HCT116 (cell line): Measurements from ENCODE around the gene FCHSD2. TPM values are rescaled to one million over a fixed set of nuclear protein-coding genes. Genes with fewer than 3 reads are reported as not detected.

Experiments used
- ATAC-seq: fragments of 200-7000 bp; cut with Tn5 transposase; 2 replicates; pipeline ENCODE4 v1.9.1; 2020; ENCODE audit warnings: mild to moderate bottlenecking, moderate library complexity
- BruUV-seq: library from RNA; stranded (reverse); fragments of 400-500 nt; replicated peaks from 2 replicates; lab custom pipeline; 2021; lab: Mats Ljungman, UMichigan
- CTCF ChIA-PET: fragments of 300-600 bp; sonication (Branson Sonifier 250); formaldehyde crosslinking; loops from one replicate; lab custom pipeline; 2021; ENCODE audit warnings: antibody characterized with exemption; lab: Charles Lee
- POLR2A ChIA-PET: fragments of 300-600, 350-600 bp; sonication (Branson Sonifier 250); formaldehyde crosslinking; loops from one replicate; lab custom pipeline; 2021; ENCODE audit warnings: antibody characterized with exemption; lab: Charles Lee
- RAD21 ChIA-PET, 2 experiments: fragments of 300-600 bp; sonication (Branson Sonifier 250); formaldehyde crosslinking; loops; one replicate each; lab custom pipeline; 2023; ENCODE audit warnings: low total read pairs in 2 of 2; ENCODE audit not compliant: uncharacterized antibody in 2 of 2, unreplicated experiment in 2 of 2, low non-redundant PET in 1 of 2; lab: Charles Lee
- DNase-seq: peaks from one replicate; pipeline ENCODE4 v3.0.0-alpha.2; 2010; ENCODE audit warnings: low read depth, low spot score
- H2AFZ ChIP-seq: fragments of 200-600 bp; shearing (Covaris generic), sonication (generic); 2 replicates; pipeline ENCODE4 v1.6.1; 2017; ENCODE audit warnings: low read depth, mixed run types, mixed read lengths, antibody characterized with exemption, low read length; ENCODE audit not compliant: poor library complexity, severe bottlenecking
- H3K27ac ChIP-seq: 2 replicates; pipeline ENCODE4 v1.5.1; 2012; ENCODE audit warnings: low read depth, low read length
- H3K27me3 ChIP-seq: fragments of 200-600 bp; sonication (generic); 2 replicates; pipeline ENCODE4 v1.6.1; 2016; ENCODE audit warnings: mixed run types, low read length, mixed read lengths; ENCODE audit not compliant: insufficient read depth
- H3K36me3 ChIP-seq, 2 experiments: fragments of 200-500 bp in 1 of 2; fragments of 200-600 bp in 1 of 2; sonication (Bioruptor generic) in 1 of 2; sonication (generic) in 1 of 2; 2 replicates each; pipeline versions ENCODE4 v1.5.1 to v1.6.1; 2014 to 2016; ENCODE audit warnings: low read length in 2 of 2, inconsistent platforms in 1 of 2, mixed read lengths in 1 of 2, mixed run types in 1 of 2; ENCODE audit not compliant: insufficient read depth in 2 of 2, control insufficient read depth in 1 of 2
- H3K4me1 ChIP-seq, 2 experiments: fragments of 200-600 bp in 1 of 2; sonication (generic) in 1 of 2; 2 replicates each; pipeline versions ENCODE4 v1.5.1 to v1.6.1; 2012 to 2017; ENCODE audit warnings: low read length in 2 of 2, inconsistent platforms in 1 of 2, mild to moderate bottlenecking in 1 of 2, mixed read lengths in 1 of 2, mixed run types in 1 of 2, moderate library complexity in 1 of 2; ENCODE audit not compliant: insufficient read depth in 2 of 2, control insufficient read depth in 1 of 2
- H3K4me2 ChIP-seq: fragments of 200-600 bp; sonication (generic); 2 replicates; pipeline ENCODE4 v1.6.1; 2017; ENCODE audit warnings: mixed run types, low read length, mixed read lengths
- H3K4me3 ChIP-seq, 2 experiments: fragments of 200-600 bp in 1 of 2; sonication (generic) in 1 of 2; replicated peaks in 1 of 2; 2 replicates each; pipeline ENCODE4 v1.5.1; 2011 to 2016; ENCODE audit warnings: low read length in 2 of 2, control low read depth in 1 of 2, low read depth in 1 of 2, mild to moderate bottlenecking in 1 of 2, mixed read lengths in 1 of 2, mixed run types in 1 of 2
- H3K79me2 ChIP-seq: fragments of 200-600 bp; sonication (generic); 2 replicates; pipeline ENCODE4 v1.6.1; 2017; ENCODE audit warnings: mild to moderate bottlenecking, mixed run types, low read length, moderate library complexity, mixed read lengths; ENCODE audit not compliant: insufficient read depth
- H3K9ac ChIP-seq: fragments of 200-600 bp; sonication (generic); 2 replicates; pipeline ENCODE4 v1.6.1; 2016; ENCODE audit warnings: low read length, mixed read lengths
- H3K9me2 ChIP-seq: fragments of 200-600 bp; sonication (generic), shearing (Covaris generic); 2 replicates; pipeline ENCODE4 v1.6.1; 2017; ENCODE audit warnings: mixed run types, mild to moderate bottlenecking, moderate library complexity; ENCODE audit not compliant: insufficient read depth
- H3K9me3 ChIP-seq, 2 experiments: fragments of 200-500 bp in 1 of 2; fragments of 200-600 bp in 1 of 2; sonication (Bioruptor generic) in 1 of 2; sonication (generic) in 1 of 2; 2 replicates each; pipeline ENCODE4 v1.6.1; 2014 to 2017; ENCODE audit warnings: low read length in 2 of 2, mixed read lengths in 2 of 2, inconsistent platforms in 1 of 2, low read depth in 1 of 2, mild to moderate bottlenecking in 1 of 2, mixed run types in 1 of 2, moderate library complexity in 1 of 2; ENCODE audit not compliant: control insufficient read depth in 1 of 2, insufficient read depth in 1 of 2
- H4K20me1 ChIP-seq: fragments of 200-600 bp; sonication (generic), shearing (Covaris generic); 2 replicates; pipeline ENCODE4 v1.6.1; 2017; ENCODE audit warnings: mixed run types, mild to moderate bottlenecking, moderate library complexity; ENCODE audit not compliant: insufficient read depth
- CBX3 ChIP-seq: IDR thresholded peaks from 2 replicates; pipeline ENCODE4 v1.6.1; 2012; ENCODE audit warnings: low read depth
- CEBPB ChIP-seq: IDR thresholded peaks from 2 replicates; pipeline ENCODE4 v1.6.1; 2012; ENCODE audit warnings: low read depth
- CTCF ChIP-seq, 3 experiments: fragments of 200-600 bp in 1 of 3; sonication (generic) in 1 of 3; IDR thresholded peaks in 2 of 3; conservative IDR thresholded peaks in 1 of 3; 2 replicates each; pipeline ENCODE4 v1.5.1; 2012 to 2017; ENCODE audit warnings: low read depth in 2 of 3, low read length in 2 of 3, antibody characterized with exemption in 1 of 3, borderline replicate concordance in 1 of 3, control low read depth in 1 of 3, mild to moderate bottlenecking in 1 of 3, mixed read lengths in 1 of 3, mixed run types in 1 of 3, moderate library complexity in 1 of 3; ENCODE audit not compliant: insufficient read depth in 1 of 3
- EGR1 ChIP-seq: IDR thresholded peaks from 2 replicates; pipeline ENCODE4 v1.6.1; 2012; ENCODE audit warnings: low read depth
- EZH2 ChIP-seq: fragments of 200-600 bp; sonication (generic); IDR thresholded peaks from 2 replicates; pipeline ENCODE4 v1.6.1; 2017; ENCODE audit warnings: antibody characterized with exemption, mixed run types
- EZH2phosphoT487 ChIP-seq: fragments of 200-600 bp; IDR thresholded peaks from 2 replicates; pipeline ENCODE4 v1.6.1; 2018; ENCODE audit warnings: antibody characterized with exemption, borderline replicate concordance
- FOSL1 ChIP-seq: IDR thresholded peaks from 2 replicates; pipeline ENCODE4 v1.6.1; 2012; ENCODE audit warnings: low read depth
- JUND ChIP-seq: IDR thresholded peaks from 2 replicates; pipeline ENCODE4 v1.6.1; 2012
- SP1 ChIP-seq: IDR thresholded peaks from 2 replicates; pipeline ENCODE4 v1.6.1; 2012; ENCODE audit warnings: low read depth
- SRF ChIP-seq: IDR thresholded peaks from 2 replicates; pipeline ENCODE4 v1.6.1; 2012; ENCODE audit warnings: low read depth
- TCF7L2 ChIP-seq: IDR thresholded peaks from 2 replicates; pipeline ENCODE4 v1.7.0; 2011; ENCODE audit warnings: borderline replicate concordance, inconsistent platforms; ENCODE audit not compliant: insufficient read depth, insufficient read length; ENCODE audit errors: extremely low read depth
- YY1 ChIP-seq: IDR thresholded peaks from 2 replicates; pipeline ENCODE4 v1.6.1; 2011; ENCODE audit warnings: low read length, low read depth, moderate library complexity, mild to moderate bottlenecking; ENCODE audit not compliant: insufficient replicate concordance; ENCODE audit errors: extremely low read depth
- intact Hi-C: fragments of 100-400 bp; cut with micrococcal nuclease; formaldehyde crosslinking; loops from 2 replicates; pipeline ENCODE4 v1.10.0; 2022
- total RNA-seq: library from RNA; stranded (reverse); gene quantifications from one replicate; pipeline ENCODE4 v1.2.1, GENCODE V29; 2021; ENCODE audit not compliant: unreplicated experiment

The FCHSD2 gene
- total RNA-seq, 1 experiment from 2014 or later = 15.0 TPM

DNA sequence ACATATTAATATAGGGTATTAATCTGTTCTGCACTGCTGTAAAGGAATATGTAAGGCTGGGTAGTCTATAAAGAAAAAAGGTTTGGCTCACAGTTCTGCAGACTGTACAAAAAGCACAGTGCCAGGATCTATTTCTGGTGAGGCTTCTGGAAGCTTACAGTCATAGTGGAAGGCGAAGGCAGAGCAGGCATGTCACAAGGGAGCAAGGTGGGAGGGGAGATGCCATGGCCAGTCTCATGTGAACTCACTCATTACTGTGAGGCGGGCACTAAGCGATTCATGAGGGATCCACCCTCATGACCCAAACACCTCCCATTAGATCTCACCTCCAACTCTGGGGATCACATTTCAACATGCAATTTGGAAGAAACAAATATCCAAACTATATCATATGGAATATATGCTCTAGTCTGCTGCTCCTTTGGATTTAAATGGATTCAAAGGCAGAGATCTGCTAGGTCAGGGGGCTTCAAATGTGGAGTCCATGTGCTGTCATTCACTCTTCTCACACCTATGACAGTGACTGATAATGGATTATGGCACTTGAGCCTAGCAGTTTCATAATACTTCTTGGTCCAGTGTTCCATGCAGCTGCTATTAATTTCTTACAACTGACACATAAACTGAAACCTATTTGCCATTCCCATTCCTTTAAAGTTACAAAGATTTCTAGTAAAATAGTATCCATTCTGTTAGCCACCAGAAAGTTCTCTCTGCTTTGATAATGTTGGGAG lies 182.0 kb downstream of the FCHSD2 start:
- no peaks in the 10 kb centered on the region for H4K20me1 ChIP-seq
- H3K79me2 ChIP-seq = no peaks in the 10 kb centered on the region
- POLR2A ChIA-PET = no interaction called here
- BruUV-seq = no TSS peak
- H3K9me2 ChIP-seq = no peaks in the 10 kb centered on the region
- intact Hi-C loops = no loop called here
- ATAC-seq (no peak), DNase-seq (no peak)
- RAD21 ChIA-PET = no interaction called here
- CTCF ChIA-PET = no interaction called here
- no peaks in the 10 kb centered on the region for H3K4me1 ChIP-seq
- H3K27me3 ChIP-seq = no peaks in the 10 kb centered on the region
- no peak overlapping the region for H2AFZ ChIP-seq
- no peaks in the 10 kb centered on the region for H3K36me3 ChIP-seq
- H3K4me2 ChIP-seq = no peak overlapping the region
- no peak overlapping the region for H3K9ac ChIP-seq
- no peak overlapping the region for H3K27ac ChIP-seq
- H3K4me3 ChIP-seq = no peak overlapping the region
- TF ChIP-seq CTCF (IDR thresholded peaks at IDR 0.05 in 2 of 3, conservative IDR thresholded peaks at IDR 0.05 in 1 of 3; ENCODE audit: borderline replicate concordance in 1 of 3, insufficient read depth in 1 of 3, low read depth in 2 of 3, low read length in 2 of 3) (no peak), TCF7L2 (no peak), CEBPB (no peak), FOSL1 (no peak), YY1 (no peak), EZH2 (no peak), EZH2phosphoT487 (no peak), CBX3 (no peak), SRF (no peak), EGR1 (no peak), SP1 (no peak), JUND (no peak)
- no peaks in the 10 kb centered on the region for H3K9me3 ChIP-seq
